HEK293 (cell line): ENCODE data around the gene CAMKMT.

Experiments used
- CTCF ChIA-PET: fragments of 350-600 bp; formaldehyde crosslinking; extraction: SDS; loops from one replicate; lab custom pipeline; 2021; ENCODE audit warnings: antibody characterized with exemption; lab: Yijun Ruan, JAX
- POLR2A ChIA-PET: fragments of 300-600 bp; formaldehyde crosslinking; extraction: SDS; loops from one replicate; lab custom pipeline; 2020; ENCODE audit warnings: antibody characterized with exemption, inconsistent platforms; lab: Yijun Ruan, JAX
- H3K27ac ChIP-seq: fragments of 200-500 bp; sonication (Bioruptor generic); 2 replicates; pipeline ENCODE4 v1.5.1; 2014; ENCODE audit warnings: low read depth, low read length, control low read depth, inconsistent platforms; ENCODE audit errors: extremely low read depth
- H3K36me3 ChIP-seq, 2 experiments: fragments of 200-500 bp in 1 of 2; sonication (Bioruptor generic) in 1 of 2; 1 replicate in 1 of 2; 2 replicates in 1 of 2; pipeline ENCODE4 v1.5.1; 2014 to 2017; ENCODE audit warnings: inconsistent platforms in 2 of 2, low read length in 2 of 2; ENCODE audit not compliant: control insufficient read depth in 2 of 2, insufficient read depth in 1 of 2
- H3K4me1 ChIP-seq: fragments of 200-500 bp; sonication (Bioruptor generic); 2 replicates; pipeline ENCODE4 v1.5.1; 2014; ENCODE audit warnings: mild to moderate bottlenecking, low read length, inconsistent platforms; ENCODE audit not compliant: control insufficient read depth, insufficient read depth
- H3K4me3 ChIP-seq: 2 replicates; pipeline ENCODE4 v1.5.1; 2011; ENCODE audit warnings: low read depth, mild to moderate bottlenecking, control low read depth, low read length, moderate library complexity
- H3K9me3 ChIP-seq: fragments of 200-500 bp; sonication (Bioruptor generic); 2 replicates; pipeline ENCODE4 v1.5.1; 2014; ENCODE audit warnings: low read depth, low read length, inconsistent platforms; ENCODE audit not compliant: control insufficient read depth, insufficient read depth
- ATF2 ChIP-seq: fragments of 450-650 bp; formaldehyde crosslinking; IDR thresholded peaks from 2 replicates; pipeline ENCODE4 v1.5.1; 2016; ENCODE audit warnings: missing biosample characterization, missing genetic modification characterization, low read depth
- BCL11A ChIP-seq: fragments of 450-650 bp; formaldehyde crosslinking; IDR thresholded peaks from 2 replicates; pipeline ENCODE4 v1.5.1; 2016; ENCODE audit warnings: low read depth, missing biosample characterization, missing genetic modification characterization
- CTCF ChIP-seq: fragments of 450-650 bp; formaldehyde crosslinking; IDR thresholded peaks from 2 replicates; pipeline ENCODE4 v1.5.1; 2016; ENCODE audit warnings: missing biosample characterization, missing genetic modification characterization
- PBX3 ChIP-seq: sonication (generic); formaldehyde crosslinking; IDR thresholded peaks from 2 replicates; pipeline ENCODE4 v1.8.1; 2022; ENCODE audit warnings: mild to moderate bottlenecking, moderate library complexity, missing genetic modification reagents
- PRDM10 ChIP-seq: fragments of 450-650 bp; formaldehyde crosslinking; IDR thresholded peaks from 2 replicates; pipeline ENCODE4 v1.5.1; 2016; ENCODE audit warnings: missing biosample characterization, missing genetic modification characterization
- WT1 ChIP-seq: fragments of 450-650 bp; formaldehyde crosslinking; IDR thresholded peaks from 2 replicates; pipeline ENCODE4 v1.5.1; 2016; ENCODE audit warnings: missing biosample characterization, missing genetic modification characterization
- YY2 ChIP-seq: fragments of 450-650 bp; formaldehyde crosslinking; IDR thresholded peaks from 2 replicates; pipeline ENCODE4 v1.5.1; 2016; ENCODE audit warnings: missing biosample characterization, missing genetic modification characterization
- ZBTB17 ChIP-seq: fragments of 450-650 bp; formaldehyde crosslinking; IDR thresholded peaks from 2 replicates; pipeline ENCODE4 v1.5.1; 2016; ENCODE audit warnings: missing biosample characterization, missing genetic modification characterization
- ZNF175 ChIP-seq: fragments of 450-650 bp; formaldehyde crosslinking; IDR thresholded peaks from 2 replicates; pipeline ENCODE4 v1.5.1; 2016; ENCODE audit warnings: missing biosample characterization, missing genetic modification characterization
- ZNF292 ChIP-seq: fragments of 450-650 bp; formaldehyde crosslinking; IDR thresholded peaks from 2 replicates; pipeline ENCODE4 v1.5.1; 2016; ENCODE audit warnings: low read depth, missing biosample characterization, missing genetic modification characterization, borderline replicate concordance
- ZNF530 ChIP-seq: fragments of 450-650 bp; formaldehyde crosslinking; IDR thresholded peaks from 2 replicates; pipeline ENCODE4 v1.5.1; 2016; ENCODE audit warnings: low read depth, missing biosample characterization, missing genetic modification characterization
- ZNF548 ChIP-seq: fragments of 450-650 bp; formaldehyde crosslinking; IDR thresholded peaks from 2 replicates; pipeline ENCODE4 v1.5.1; 2016; ENCODE audit warnings: missing biosample characterization, missing genetic modification characterization
- ZSCAN4 ChIP-seq: fragments of 450-650 bp; formaldehyde crosslinking; IDR thresholded peaks from 2 replicates; pipeline ENCODE4 v1.5.1; 2017; ENCODE audit warnings: missing biosample characterization, missing genetic modification characterization

Gene CAMKMT

GRCh38 chr2:44455877-44456276 lies 94.1 kb downstream of the CAMKMT start:
- no peak for TF ChIP-seq ZNF548 (tag by site-specific recombination)
- no peak for TF ChIP-seq YY2 (tag by site-specific recombination)
- no peak for TF ChIP-seq CTCF (tag by site-specific recombination)
- TF ChIP-seq ZBTB17 (tag by site-specific recombination): no peak
- TF ChIP-seq ZSCAN4 (tag by site-specific recombination): no peak
- TF ChIP-seq ZNF175: no peak
- CTCF ChIA-PET: interaction anchor here (1.7 kb wide), 1 partner anchor 24 kb away, joined by 11 read pairs; no protein-coding TSS in a partner anchor
- Histone ChIP-seq H3K36me3 (no peaks in the 10 kb centered on the region), H3K27ac (no peak overlapping the region), H3K4me1 (no peaks in the 10 kb centered on the region), H3K4me3 (no peak overlapping the region), H3K9me3 (no peaks in the 10 kb centered on the region)
- POLR2A ChIA-PET: no interaction called here

- Histone ChIP-seq H3K4me1 (no peaks in the 10 kb centered on the region), H3K27ac (no peak overlapping the region), H3K4me3 (no peak overlapping the region), H3K36me3 (no peaks in the 10 kb centered on the region), H3K9me3 (no peaks in the 10 kb centered on the region)
- ChIA-PET CTCF (interaction anchor here (0.7 to 1.7 kb wide), 3 partner anchors 22 to 258 kb away, joined by 3 to 11 read pairs (median 3); no protein-coding TSS in a partner anchor), POLR2A (no interaction called here)
- TF ChIP-seq ATF2 (tag by site-specific recombination) (no peak), PRDM10 (tag by site-specific recombination) (no peak), PBX3 (CRISPR knock-in tag) (no peak), ZNF292 (tag by site-specific recombination) (no peak), WT1 (tag by site-specific recombination) (no peak), ZNF530 (tag by site-specific recombination) (no peak), BCL11A (no peak)
These were observed 95.2 kb downstream of the CAMKMT start for GRCh38 chr2:44456946-44457345.
